ENCODE results near the gene DCAF8. TPM values are rescaled to one million over a fixed set of nuclear protein-coding genes. Genes with fewer than 3 reads are reported as not detected.

Gene DCAF8
- total and polyA plus RNA-seq, 2 of the 4 experiments (the other 2 are of a cell fraction), result 83.3 to 83.8 TPM

DNA sequence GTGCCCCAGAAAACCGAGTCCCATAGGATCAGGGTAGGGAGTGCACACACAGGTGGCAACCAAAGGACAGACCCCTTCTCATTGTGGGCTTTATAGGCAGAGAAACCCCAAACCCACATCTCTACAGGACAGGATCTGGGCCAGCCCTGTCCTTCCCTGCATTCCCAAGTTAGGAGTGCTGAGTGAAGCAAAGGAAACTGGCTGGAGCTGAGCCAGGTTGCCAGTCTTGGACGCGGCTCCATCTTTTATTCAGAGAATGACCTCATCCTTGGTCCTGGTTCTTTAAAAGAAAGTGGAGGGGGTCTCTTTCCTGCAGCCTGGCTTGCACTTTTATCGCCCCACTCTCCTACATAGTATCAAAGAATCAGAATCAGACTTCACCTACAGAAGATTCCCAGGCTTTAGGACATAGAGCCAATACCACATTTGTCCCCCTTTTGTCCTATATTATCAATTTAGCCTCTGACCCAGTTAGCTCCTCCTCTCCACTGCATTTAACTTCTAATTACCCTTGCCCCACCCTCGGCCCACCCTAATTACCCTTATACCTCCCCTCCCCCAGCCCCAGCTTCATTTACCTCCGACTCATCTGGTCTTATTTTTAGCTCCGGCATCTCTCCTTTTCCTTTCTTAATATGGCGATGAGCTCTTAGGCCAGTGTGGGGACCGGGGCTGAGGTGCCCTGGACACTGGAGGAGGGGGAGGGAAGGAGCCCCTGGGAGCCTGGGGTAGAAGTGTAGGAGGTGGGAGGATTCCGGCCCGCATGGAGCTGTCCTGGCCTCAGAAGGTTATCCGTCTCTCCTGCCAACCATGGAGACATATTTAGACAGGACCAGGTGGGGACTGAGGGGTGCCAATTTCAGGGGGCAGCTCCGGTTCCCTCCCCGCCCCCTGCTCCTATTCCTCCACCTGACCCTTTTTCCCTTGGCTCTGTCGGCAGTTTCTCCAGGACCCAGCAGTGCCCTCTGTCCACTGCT, 72.4 kb downstream of the DCAF8 start, which contains the start of gene CASQ1 (continued):
- TF ChIP-seq, protein P1, sequence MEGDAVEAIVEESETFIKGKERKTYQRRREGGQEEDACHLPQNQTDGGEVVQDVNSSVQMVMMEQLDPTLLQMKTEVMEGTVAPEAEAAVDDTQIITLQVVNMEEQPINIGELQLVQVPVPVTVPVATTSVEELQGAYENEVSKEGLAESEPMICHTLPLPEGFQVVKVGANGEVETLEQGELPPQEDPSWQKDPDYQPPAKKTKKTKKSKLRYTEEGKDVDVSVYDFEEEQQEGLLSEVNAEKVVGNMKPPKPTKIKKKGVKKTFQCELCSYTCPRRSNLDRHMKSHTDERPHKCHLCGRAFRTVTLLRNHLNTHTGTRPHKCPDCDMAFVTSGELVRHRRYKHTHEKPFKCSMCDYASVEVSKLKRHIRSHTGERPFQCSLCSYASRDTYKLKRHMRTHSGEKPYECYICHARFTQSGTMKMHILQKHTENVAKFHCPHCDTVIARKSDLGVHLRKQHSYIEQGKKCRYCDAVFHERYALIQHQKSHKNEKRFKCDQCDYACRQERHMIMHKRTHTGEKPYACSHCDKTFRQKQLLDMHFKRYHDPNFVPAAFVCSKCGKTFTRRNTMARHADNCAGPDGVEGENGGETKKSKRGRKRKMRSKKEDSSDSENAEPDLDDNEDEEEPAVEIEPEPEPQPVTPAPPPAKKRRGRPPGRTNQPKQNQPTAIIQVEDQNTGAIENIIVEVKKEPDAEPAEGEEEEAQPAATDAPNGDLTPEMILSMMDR (conservative IDR thresholded peaks at IDR 0.05; ENCODE audit: low read depth, low read length), result no peak

- no peak overlapping the region for H3K4me3 ChIP-seq (ENCODE audit: insufficient read depth, low read depth, low read length)
- H2AK9ac ChIP-seq (replicated peaks; ENCODE audit: low read depth, low read length, poor library complexity), result no peak overlapping the region
- H3K14ac ChIP-seq (replicated peaks; ENCODE audit: low read depth, low read length), result no peak overlapping the region
- no peak overlapping the region for H2BK5ac ChIP-seq (ENCODE audit: low read depth, low read length, poor library complexity, severe bottlenecking)
- no peak overlapping the region for H2AK5ac ChIP-seq (ENCODE audit: low read depth, low read length)
- no peak overlapping the region for H4K8ac ChIP-seq (ENCODE audit: low read depth in 2 of 2, low read length in 2 of 2)
- no peak overlapping the region for H4K5ac ChIP-seq (ENCODE audit: low read depth, low read length)
- H3K9me3 ChIP-seq (ENCODE audit: control insufficient read depth, insufficient read depth, low read length), result no peaks in the 10 kb centered on the region
- no peak overlapping the region for H3K18ac ChIP-seq (ENCODE audit: low read depth, low read length)
- H3K23ac ChIP-seq (ENCODE audit: low read depth, low read length), result no peak overlapping the region
- intact Hi-C loops (cut with micrococcal nuclease), result no loop called here
- no peak overlapping the region for H3K27ac ChIP-seq (ENCODE audit: insufficient read depth, low read length)
- in situ Hi-C loops (cut with MboI; ENCODE audit: low sequenced_read_pairs), result loop anchor here (25.0 kb wide), 1 partner anchor 424 kb away; no protein-coding TSS in a partner anchor
- 0 out of 2 replicates have a peak, but pooled peaks cover 7% of the 10 kb centered on the region for H3K9me1 ChIP-seq (ENCODE audit: insufficient read depth, low read length)
- no peak overlapping the region for H3K56ac ChIP-seq (ENCODE audit: extremely low read depth, insufficient read depth, low read length)
- no peak overlapping the region for H2BK15ac ChIP-seq (ENCODE audit: low read depth, low read length)
- H2BK120ac ChIP-seq (ENCODE audit: low read depth, low read length), result no peak overlapping the region
- no peak overlapping the region for H3K4ac ChIP-seq (ENCODE audit: low read depth, low read length)
- H3K79me1 ChIP-seq (ENCODE audit: low read depth in 1 of 2, low read length in 2 of 2), result no peaks in the 10 kb centered on the region
- ChIA-PET POLR2A (ENCODE audit: unreplicated experiment) (no interaction called here), CTCF (interaction anchor here (1.5 kb wide), 1 partner anchor 21 kb away, joined by 3 read pairs; no protein-coding TSS in a partner anchor)
- H3K36me3 ChIP-seq (ENCODE audit: control insufficient read depth, insufficient read depth, low read length), result no peaks in the 10 kb centered on the region
- BruUV-seq (replicated peaks), result no TSS peak
- H2BK20ac ChIP-seq (ENCODE audit: low read depth, low read length), result no peak overlapping the region
- 40% methylated on average over 1 of the region's 7 CpGs; no CpG with 5 or more reads in 1 of the 2 experiments for WGBS, 2 experiments (ENCODE audit: extremely low coverage in 2 of 2, insufficient read length in 1 of 2)
- dilution Hi-C loops (cut with HindIII; ENCODE audit: low sequenced_read_pairs, unreplicated experiment), result no loop called here
- no peak for DNase-seq
- no peak for ATAC-seq (ENCODE audit: low read depth)
- peaks cover 17% of the 10 kb centered on the region for H3K27me3 ChIP-seq (ENCODE audit: control insufficient read depth, insufficient read depth, low read length)
- no peaks in the 10 kb centered on the region for H4K20me1 ChIP-seq (ENCODE audit: insufficient read depth, low read length)
- H3K4me2 ChIP-seq (ENCODE audit: low read depth, low read length), result no peak overlapping the region
- peaks cover 3% of the 10 kb centered on the region for H3K4me1 ChIP-seq (ENCODE audit: control insufficient read depth, insufficient read depth, low read length)
- no peak overlapping the region for H2AFZ ChIP-seq (replicated peaks; ENCODE audit: low read length, poor library complexity)
- H3K9ac ChIP-seq (ENCODE audit: low read depth, low read length), result no peak overlapping the region
- H4K91ac ChIP-seq (ENCODE audit: insufficient read depth, low read depth, low read length), result no peak overlapping the region
- no peak for TF ChIP-seq CEBPB (IDR thresholded peaks at IDR 0.05; ENCODE audit: low read depth, low read length)
- no peak for TF ChIP-seq MXI1 (IDR thresholded peaks at IDR 0.05; ENCODE audit: borderline replicate concordance, low read depth, low read length)
- no peak for TF ChIP-seq MAZ (IDR thresholded peaks at IDR 0.05; ENCODE audit: borderline replicate concordance, low read depth, low read length)
- no peak for TF ChIP-seq ELK1 (IDR thresholded peaks at IDR 0.05; ENCODE audit: borderline replicate concordance, low read depth, low read length)
- TF ChIP-seq BHLHE40 (IDR thresholded peaks at IDR 0.05; ENCODE audit: low read depth, low read length), result no peak
- TF ChIP-seq SMC3 (IDR thresholded peaks at IDR 0.05; ENCODE audit: low read depth, low read length), result no peak
- no peak for TF ChIP-seq NFE2L2 (IDR thresholded peaks at IDR 0.05; ENCODE audit: low read depth, low read length)
- TF ChIP-seq, protein P1 (conservative IDR thresholded peaks at IDR 0.05; ENCODE audit: low read depth, low read length), result no peak
- no peak for TF ChIP-seq RAD21 (IDR thresholded peaks at IDR 0.05; ENCODE audit: low read length)
Observed at GRCh38 chr1:160188341-160188740, 74.0 kb downstream of the DCAF8 start.

Data from IMR-90 (cell line).